Mucosa of descending colon (tissue), 3 donors: ENCODE measurements around the gene KRTAP5-10. TPM values are rescaled to one million over a fixed set of nuclear protein-coding genes. Genes with fewer than 3 reads are reported as not detected.
A peak's percentile ranks its signal among the peaks of the same experiment; 100 is the strongest.
"Not testable (repeated sequence)": the region's sequence is repeated elsewhere in the genome, so short reads cannot be mapped to it uniquely, and the experiment has no call there.

Experiments
- ATAC-seq: fragments of 200-7000 bp; cut with Tn5 transposase; one replicate; pipeline ENCODE4 v1.9.1; 2020; ENCODE audit warnings: mild to moderate bottlenecking, moderate library complexity
- DNase-seq, 3 donors: peaks; one replicate each; pipeline ENCODE4 v3.0.0-alpha.2; 2020
- H3K36me3 ChIP-seq: fragments of 200-600 bp; one replicate; pipeline ENCODE4 v1.8.0; 2021; ENCODE audit warnings: low read depth, mild to moderate bottlenecking
- H3K4me1 ChIP-seq: fragments of 200-600 bp; one replicate; pipeline ENCODE4 v1.8.0; 2021; ENCODE audit warnings: low read depth, mild to moderate bottlenecking
- H3K4me3 ChIP-seq: fragments of 200-600 bp; one replicate; pipeline ENCODE4 v1.8.0; 2021; ENCODE audit warnings: mild to moderate bottlenecking
- H3K9me3 ChIP-seq: fragments of 200-600 bp; one replicate; pipeline ENCODE4 v1.8.0; 2021; ENCODE audit warnings: mild to moderate bottlenecking
- intact Hi-C, 2 donors: fragments of 100-400 bp; cut with DNase I in 1 of 2; cut with micrococcal nuclease in 1 of 2; formaldehyde crosslinking; loops; one replicate each; pipeline versions ENCODE4 v1.11.0 to v1.11.1; 2022; cut with DNase I, micrococcal nuclease
- long read RNA-seq, 2 donors: library from polyadenylated mRNA; unstranded; transcript quantifications; one replicate each; pipeline ENCODE4 v2.0.0, GENCODE V29; 2019 to 2021
- total RNA-seq, 3 donors: library from RNA; stranded (reverse); fragmentation: NEBNext Ultra II Directional in 2 of 3; extraction: Animal tissue kit (Norgen Biotek cat#: 25700) in 2 of 3; gene quantifications; one replicate each; pipeline versions ENCODE4 v1.2.1 to v1.2.4, GENCODE V29; 2021 to 2023
- TF ChIP-seq, protein P1 (sequence below): fragments of 200-600 bp; IDR thresholded peaks from one replicate; pipeline ENCODE4 v1.8.0; 2022; ENCODE audit warnings: antibody characterized with exemption, mild to moderate bottlenecking
- donor health status: DM: no; HTN: no; CAD: no; lungs with moderate emphysema.
- donor health status: DM: no; HTN: no; CAD: no.
- donor health status: DM: no; HTN: yes; CAD: no.

Gene KRTAP5-10, protein sequence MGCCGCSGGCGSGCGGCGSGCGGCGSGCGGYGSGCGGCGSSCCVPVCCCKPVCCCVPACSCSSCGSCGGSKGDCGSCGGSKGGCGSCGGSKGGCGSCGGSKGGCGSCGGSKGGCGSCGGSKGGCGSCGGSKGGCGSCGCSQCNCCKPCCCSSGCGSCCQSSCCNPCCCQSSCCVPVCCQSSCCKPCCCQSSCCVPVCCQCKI
- total RNA-seq: under 1 TPM in 2 of 3 donors, not detected in 1; 0.34 to 0.75 TPM
- long read RNA-seq, donor 1: 0 reads
- long read RNA-seq, donor 2: 0 reads

DNA sequence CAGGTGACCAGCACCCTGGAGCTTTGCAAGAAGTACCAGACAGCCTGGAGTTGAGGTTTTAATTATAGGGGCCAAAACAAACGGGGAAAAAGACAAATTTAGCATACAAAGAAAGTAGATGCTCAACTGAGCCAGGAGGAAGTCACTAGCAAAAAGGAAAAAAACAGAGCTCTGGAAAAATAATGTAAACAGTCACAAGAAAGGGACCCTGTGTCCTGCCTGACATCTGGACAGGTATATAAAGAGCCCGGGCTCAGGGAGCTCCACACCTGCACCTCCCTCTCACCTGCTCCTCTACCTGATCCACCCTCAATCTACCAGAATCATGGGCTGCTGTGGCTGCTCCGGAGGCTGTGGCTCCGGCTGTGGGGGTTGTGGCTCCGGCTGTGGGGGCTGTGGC lies at the start of gene KRTAP5-10:
Gene KRTAP5-10 (plus strand): TSS at position 301 of the 400 bp plus-strand sequence. CDS start 25 bp downstream, at position 326.
- H3K4me1 ChIP-seq: no peaks in the 10 kb centered on the region
- no peaks in the 10 kb centered on the region for H3K9me3 ChIP-seq
- H3K4me3 ChIP-seq: no peak within 1 kb of the TSS
- no peak for ATAC-seq
- TF ChIP-seq, protein P1, sequence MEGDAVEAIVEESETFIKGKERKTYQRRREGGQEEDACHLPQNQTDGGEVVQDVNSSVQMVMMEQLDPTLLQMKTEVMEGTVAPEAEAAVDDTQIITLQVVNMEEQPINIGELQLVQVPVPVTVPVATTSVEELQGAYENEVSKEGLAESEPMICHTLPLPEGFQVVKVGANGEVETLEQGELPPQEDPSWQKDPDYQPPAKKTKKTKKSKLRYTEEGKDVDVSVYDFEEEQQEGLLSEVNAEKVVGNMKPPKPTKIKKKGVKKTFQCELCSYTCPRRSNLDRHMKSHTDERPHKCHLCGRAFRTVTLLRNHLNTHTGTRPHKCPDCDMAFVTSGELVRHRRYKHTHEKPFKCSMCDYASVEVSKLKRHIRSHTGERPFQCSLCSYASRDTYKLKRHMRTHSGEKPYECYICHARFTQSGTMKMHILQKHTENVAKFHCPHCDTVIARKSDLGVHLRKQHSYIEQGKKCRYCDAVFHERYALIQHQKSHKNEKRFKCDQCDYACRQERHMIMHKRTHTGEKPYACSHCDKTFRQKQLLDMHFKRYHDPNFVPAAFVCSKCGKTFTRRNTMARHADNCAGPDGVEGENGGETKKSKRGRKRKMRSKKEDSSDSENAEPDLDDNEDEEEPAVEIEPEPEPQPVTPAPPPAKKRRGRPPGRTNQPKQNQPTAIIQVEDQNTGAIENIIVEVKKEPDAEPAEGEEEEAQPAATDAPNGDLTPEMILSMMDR: no peak
- no peak for DNase-seq
- intact Hi-C loops: no loop called here
- H3K36me3 ChIP-seq: no peaks in the 10 kb centered on the region

DNA sequence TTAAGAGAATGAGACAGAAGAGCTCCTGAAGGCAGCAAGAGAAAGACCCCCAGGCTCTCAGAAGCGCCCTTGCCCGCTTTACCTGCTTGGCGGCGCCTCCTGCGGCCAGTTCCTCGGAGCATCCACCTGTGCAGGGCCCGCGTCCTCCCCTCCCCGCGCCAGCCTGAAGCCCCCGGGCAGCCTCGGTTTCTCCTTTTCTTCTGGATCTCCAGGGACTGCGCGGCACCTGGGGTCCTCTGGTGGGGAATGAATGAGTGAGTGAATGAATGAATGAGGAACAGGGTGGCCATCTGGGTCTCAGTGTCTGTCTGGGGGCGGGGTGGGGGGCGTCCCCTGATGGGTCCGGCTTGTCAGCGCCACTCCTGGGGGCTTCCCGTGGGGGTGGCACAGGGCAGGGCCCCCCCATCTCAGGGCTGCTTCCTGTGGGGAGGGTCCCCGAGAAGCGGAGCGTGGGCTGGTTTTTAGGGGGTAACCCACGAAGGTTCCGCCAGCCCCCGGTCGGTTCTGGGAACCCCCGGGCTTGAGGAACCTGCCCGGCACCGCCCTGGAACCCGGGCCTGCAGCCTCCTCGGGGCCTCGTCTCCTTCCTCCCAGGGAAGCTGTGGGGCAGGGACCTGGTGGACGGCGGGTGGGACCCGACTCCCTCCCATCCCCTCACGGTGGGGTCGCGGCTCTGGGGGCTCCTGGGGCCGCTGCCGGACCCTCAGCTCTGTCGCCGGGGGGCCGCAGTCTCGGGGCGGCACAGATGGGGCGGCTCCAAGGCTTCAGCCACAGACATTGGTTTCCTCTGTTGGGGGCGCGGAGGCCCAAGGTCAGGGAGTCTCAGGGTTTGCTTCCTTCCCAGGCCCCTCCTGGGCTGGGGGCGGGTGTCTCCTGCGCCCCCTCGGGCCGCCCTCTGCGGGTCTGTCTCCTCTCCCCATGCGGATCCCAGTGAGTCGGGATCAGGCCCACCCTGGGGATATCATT lies 46.6 kb upstream of the KRTAP5-10 start:
- intact Hi-C loops: no loop called here
- no peak overlapping the region for H3K4me3 ChIP-seq
- TF ChIP-seq, protein P1: no peak
- ATAC-seq: no peak
- H3K4me1 ChIP-seq: no peaks in the 10 kb centered on the region
- no peaks in the 10 kb centered on the region for H3K36me3 ChIP-seq
- DNase-seq: no peak
- no peaks in the 10 kb centered on the region for H3K9me3 ChIP-seq

DNA sequence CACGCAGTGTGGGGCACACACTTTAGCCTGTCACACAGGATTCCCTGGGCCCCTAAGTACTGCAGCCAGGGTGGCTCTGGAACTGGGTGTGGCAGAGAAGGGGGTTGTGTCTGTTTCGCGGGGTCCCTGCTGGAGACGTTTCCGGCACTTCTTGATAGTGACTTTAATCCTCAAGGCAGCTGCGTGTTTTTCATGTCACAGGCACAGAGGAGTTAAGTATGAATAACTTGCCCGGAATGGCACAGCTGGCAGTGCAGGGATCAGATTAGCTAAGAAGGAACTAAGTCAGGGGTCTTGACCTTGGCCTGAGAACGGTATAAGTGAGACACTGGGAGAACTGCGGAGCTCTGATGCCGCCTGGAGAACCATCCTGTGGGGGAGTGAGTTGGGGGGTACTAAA lies 45.8 kb upstream of the KRTAP5-10 start:
- TF ChIP-seq, protein P1: no peak
- no peak for ATAC-seq
- no peak overlapping the region for H3K4me3 ChIP-seq
- H3K4me1 ChIP-seq: no peaks in the 10 kb centered on the region
- H3K9me3 ChIP-seq: no peaks in the 10 kb centered on the region
- intact Hi-C loops: no loop called here
- no peaks in the 10 kb centered on the region for H3K36me3 ChIP-seq
- no peak for DNase-seq

DNA sequence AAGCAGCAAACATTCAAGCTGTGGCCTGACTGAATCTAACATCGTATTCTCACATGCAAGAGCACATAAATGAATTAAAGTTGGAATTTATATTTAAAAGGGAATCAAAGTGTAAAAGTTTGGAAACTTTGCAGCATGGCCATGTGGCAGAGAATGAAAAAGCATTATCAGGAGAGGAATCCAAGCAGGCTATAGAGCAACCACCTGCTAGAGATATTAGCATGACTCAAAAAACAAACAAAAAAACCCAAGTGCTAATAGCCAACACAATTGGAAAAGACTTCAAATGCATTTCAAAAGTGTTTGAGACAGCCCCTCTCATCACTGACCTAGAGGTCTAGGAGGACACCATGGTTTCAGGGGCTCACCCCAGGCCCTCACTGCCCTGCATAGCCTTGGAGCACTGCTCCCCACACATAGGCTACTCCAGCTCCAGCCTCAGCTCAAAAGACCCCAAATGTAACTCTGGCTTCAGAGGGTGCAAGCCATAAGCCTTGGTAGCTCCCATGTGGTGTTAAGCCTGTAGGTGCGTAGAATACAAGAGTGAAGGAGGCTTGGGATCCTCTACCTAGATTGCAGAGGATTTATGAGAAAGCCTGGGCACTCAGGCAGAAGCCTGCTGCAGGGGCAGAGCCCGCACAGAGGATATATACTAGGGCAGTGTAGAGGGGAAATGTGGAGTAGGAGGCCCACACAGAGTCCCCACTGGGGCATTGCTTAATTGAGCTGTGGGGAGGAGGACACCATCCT lies 40.0 kb upstream of the KRTAP5-10 start:
- intact Hi-C loops: no loop called here
- TF ChIP-seq, protein P1: no peak
- ATAC-seq: no peak
- Histone ChIP-seq H3K4me3 (no peak overlapping the region), H3K36me3 (no peaks in the 10 kb centered on the region), H3K9me3 (no peaks in the 10 kb centered on the region), H3K4me1 (no peaks in the 10 kb centered on the region)
- DNase-seq: no peak

DNA sequence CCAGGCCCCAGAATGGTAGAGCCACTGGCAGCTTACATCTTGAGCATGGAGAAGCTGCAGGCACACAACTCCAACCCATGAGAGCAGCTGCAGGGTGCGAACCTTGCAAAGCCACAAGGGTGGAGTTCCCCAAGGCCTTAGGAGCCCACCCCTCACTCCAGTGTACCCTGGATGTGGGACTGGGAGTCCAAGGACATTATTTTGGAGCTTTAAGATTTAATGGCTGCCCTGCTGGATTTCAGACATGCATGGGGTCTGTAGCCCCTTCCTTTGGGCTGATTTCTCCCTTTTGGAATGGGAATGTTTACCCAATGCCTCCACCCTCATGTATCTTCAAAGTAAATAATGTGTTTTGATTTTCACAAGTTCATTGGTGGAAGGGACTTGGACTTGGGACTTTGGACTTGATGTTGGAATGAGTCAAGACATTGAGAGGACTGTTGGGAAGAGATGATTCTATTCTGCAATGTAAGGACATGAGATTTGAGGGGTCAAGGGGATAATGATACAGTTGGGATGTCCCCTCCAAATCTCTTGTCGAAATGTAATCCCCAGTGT lies 39.3 kb upstream of the KRTAP5-10 start:
- ATAC-seq (peak; percentile 71), DNase-seq (peak in 1 of 3 donors; percentile 5)
- Histone ChIP-seq H3K4me1 (no peaks in the 10 kb centered on the region), H3K36me3 (no peaks in the 10 kb centered on the region), H3K4me3 (no peak overlapping the region), H3K9me3 (no peaks in the 10 kb centered on the region)
- TF ChIP-seq, protein P1: no peak
- intact Hi-C loops: no loop called here

DNA sequence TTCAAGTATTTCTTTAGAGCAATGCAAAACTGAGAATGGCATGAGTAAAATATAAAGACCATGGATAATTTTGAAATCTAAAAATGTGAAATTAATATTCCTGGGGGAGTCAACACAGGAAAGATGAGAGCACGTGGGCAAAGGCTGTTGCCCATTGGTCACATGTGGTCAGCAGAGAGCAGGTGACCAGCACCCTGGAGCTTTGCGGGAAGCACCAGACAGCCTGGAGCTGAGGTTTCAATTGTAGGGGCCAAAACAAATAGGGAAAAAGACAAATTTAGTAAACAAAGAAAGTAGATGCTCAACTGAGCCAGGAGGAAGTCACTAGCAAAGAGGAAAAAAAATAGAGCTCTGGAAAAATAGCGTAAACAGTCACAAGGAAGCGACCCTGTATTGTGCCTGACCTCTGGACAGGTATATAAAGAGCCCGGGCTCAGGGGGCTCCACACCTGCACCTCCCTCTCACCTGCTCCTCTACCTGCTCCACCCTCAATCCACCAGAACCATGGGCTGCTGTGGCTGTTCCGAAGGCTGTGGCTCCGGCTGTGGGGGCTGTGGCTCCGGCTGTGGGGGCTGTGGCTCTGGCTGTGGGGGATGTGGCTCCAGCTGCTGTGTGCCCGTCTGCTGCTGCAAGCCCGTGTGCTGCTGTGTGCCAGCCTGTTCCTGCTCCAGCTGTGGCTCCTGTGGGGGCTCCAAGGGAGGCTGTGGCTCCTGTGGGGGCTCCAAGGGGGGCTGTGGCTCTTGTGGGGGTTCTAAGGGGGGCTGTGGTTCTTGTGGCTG lies 38.4 kb upstream of the KRTAP5-10 start, which contains the start of gene KRTAP5-7:
Gene KRTAP5-7 (plus strand): TSS at position 472 of the 780 bp plus-strand sequence. CDS start 34 bp downstream, at position 506.
- intact Hi-C loops, H3K36me3 ChIP-seq, H3K4me3 ChIP-seq, H3K4me1 ChIP-seq, H3K9me3 ChIP-seq, DNase-seq: not testable (repeated sequence)
- peak; percentile 31 for ATAC-seq
